CD14-positive monocyte (primary cell): ENCODE measurements around the gene ZNF423. TPM values are rescaled to one million over a fixed set of nuclear protein-coding genes. Genes with fewer than 3 reads are reported as not detected.

Experiments
- DNase-seq, 3 donors: peaks; one replicate each; pipeline ENCODE4 v3.0.0-alpha.2; 2011 to 2022
- H2AFZ ChIP-seq: 2 replicates; pipeline ENCODE4 v1.6.0; 2012; ENCODE audit warnings: mild to moderate bottlenecking, low read depth, low read length, inconsistent platforms; ENCODE audit not compliant: insufficient read depth, poor library complexity, severe bottlenecking
- H3K27ac ChIP-seq, 2 donors: 1 replicate in 1 of 2; 2 replicates in 1 of 2; pipeline ENCODE4 v1.5.1; 2012 to 2013; ENCODE audit warnings: low read length in 2 of 2, control low read depth in 1 of 2, inconsistent platforms in 1 of 2, low read depth in 1 of 2, mild to moderate bottlenecking in 1 of 2
- H3K27me3 ChIP-seq, 2 donors: one replicate each; pipeline versions ENCODE4 v1.6.0 to v1.6.1; 2011 to 2013; ENCODE audit warnings: low read length in 2 of 2; ENCODE audit not compliant: control insufficient read depth in 2 of 2, insufficient read depth in 2 of 2
- H3K36me3 ChIP-seq, 2 donors: replicated peaks in 1 of 2; 1 replicate in 1 of 2; 2 replicates in 1 of 2; pipeline versions ENCODE4 v1.5.1 to v1.6.1; 2012 to 2013; ENCODE audit warnings: low read length in 2 of 2, control low read depth in 1 of 2, inconsistent platforms in 1 of 2, mild to moderate bottlenecking in 1 of 2; ENCODE audit not compliant: insufficient read depth in 2 of 2, control insufficient read depth in 1 of 2
- H3K4me1 ChIP-seq, 2 donors: 1 replicate in 1 of 2; 2 replicates in 1 of 2; pipeline versions ENCODE4 v1.5.1 to v1.6.1; 2012 to 2013; ENCODE audit warnings: low read length in 2 of 2, control low read depth in 1 of 2, inconsistent platforms in 1 of 2, mild to moderate bottlenecking in 1 of 2, moderate library complexity in 1 of 2; ENCODE audit not compliant: insufficient read depth in 2 of 2, control insufficient read depth in 1 of 2
- H3K4me2 ChIP-seq: replicated peaks from 2 replicates; pipeline ENCODE3; 2012; ENCODE audit warnings: low read length, moderate library complexity, mild to moderate bottlenecking; ENCODE audit not compliant: poor library complexity, severe bottlenecking; ENCODE audit errors: extremely low read depth
- H3K4me3 ChIP-seq, 3 experiments: fragments of 200-600 bp in 1 of 3; sonication (generic) in 1 of 3; replicated peaks in 1 of 3; 1 replicate in 2 of 3; 2 replicates in 1 of 3; pipeline ENCODE4 v1.5.1; 2011 to 2013; ENCODE audit warnings: low read length in 3 of 3, mild to moderate bottlenecking in 3 of 3, control low read depth in 2 of 3, low read depth in 2 of 3, inconsistent platforms in 1 of 3, moderate library complexity in 1 of 3
- H3K79me2 ChIP-seq: 2 replicates; pipeline ENCODE4 v1.6.0; 2012; ENCODE audit warnings: mild to moderate bottlenecking, control low read depth, inconsistent platforms, low read length, moderate library complexity; ENCODE audit not compliant: insufficient read depth
- H3K9ac ChIP-seq: 2 replicates; pipeline ENCODE4 v1.6.0; 2017; ENCODE audit warnings: low read length, mild to moderate bottlenecking; ENCODE audit not compliant: insufficient read depth, poor library complexity, severe bottlenecking
- H3K9me3 ChIP-seq, 2 donors: replicated peaks in 1 of 2; 1 replicate in 1 of 2; 2 replicates in 1 of 2; pipeline versions ENCODE4 v1.5.1 to v1.6.1; 2012 to 2013; ENCODE audit warnings: low read length in 2 of 2, control low read depth in 1 of 2; ENCODE audit not compliant: control insufficient read depth in 1 of 2, insufficient read depth in 1 of 2
- H4K20me1 ChIP-seq: 2 replicates; pipeline ENCODE4 v1.6.0; 2012; ENCODE audit warnings: mild to moderate bottlenecking, low read length, control low read depth, moderate library complexity; ENCODE audit not compliant: insufficient read depth
- H3K27ac Mint-ChIP-seq, 7 donors: one replicate each; pipeline ENCODE4 v1.8.0; 2020; ENCODE audit warnings: mild to moderate bottlenecking in 7 of 7, mixed read lengths in 7 of 7, moderate library complexity in 6 of 7, inconsistent platforms in 2 of 7
- H3K27me3 Mint-ChIP-seq, 3 donors: one replicate each; pipeline ENCODE4 v1.8.0; 2021 to 2022; ENCODE audit warnings: low read depth in 3 of 3, mild to moderate bottlenecking in 3 of 3, mixed read lengths in 3 of 3, moderate library complexity in 3 of 3, inconsistent platforms in 1 of 3
- H3K36me3 Mint-ChIP-seq, 2 donors: one replicate each; pipeline ENCODE4 v1.8.0; 2020; ENCODE audit warnings: mixed read lengths in 2 of 2, inconsistent platforms in 1 of 2, mild to moderate bottlenecking in 1 of 2
- H3K4me1 Mint-ChIP-seq: one replicate; pipeline ENCODE4 v1.8.0; 2020; ENCODE audit warnings: mild to moderate bottlenecking, mixed read lengths
- H3K4me3 Mint-ChIP-seq, 2 donors: one replicate each; pipeline ENCODE4 v1.8.0; 2020; ENCODE audit warnings: mild to moderate bottlenecking in 2 of 2, mixed read lengths in 2 of 2, moderate library complexity in 1 of 2
- H3K9me3 Mint-ChIP-seq, 7 donors: one replicate each; pipeline ENCODE4 v1.8.0; 2020 to 2022; ENCODE audit warnings: mixed read lengths in 7 of 7, mild to moderate bottlenecking in 6 of 7, moderate library complexity in 6 of 7, inconsistent platforms in 2 of 7
- CTCF ChIP-seq: fragments of 200-600 bp; IDR thresholded peaks from one replicate; pipeline ENCODE4 v1.8.0; 2022; ENCODE audit warnings: antibody characterized with exemption, mild to moderate bottlenecking
- WGBS: methylation state at CpG from one replicate; pipeline ENCODE4 v1.1.5; 2013; ENCODE audit warnings: missing lambda C conversion rate; ENCODE audit not compliant: insufficient coverage; 5-methylcytosine and 5-hydroxymethylcytosine counted together
- intact Hi-C, 2 donors: fragments of 100-400 bp; cut with micrococcal nuclease; formaldehyde crosslinking; loops; one replicate each; pipeline versions ENCODE4 v1.15.0 to v1.15.1; 2023
- polyA plus RNA-seq, 3 donors: library from polyadenylated mRNA; depleted of rRNA in 1 of 3; unstranded in 2 of 3; stranded (reverse) in 1 of 3; fragments of 300-500 nt in 2 of 3; fragments of >200 nt in 1 of 3; fragmentation: Illumina TruSeq in 2 of 3; gene quantifications; 1 replicate in 2 of 3; 2 replicates in 1 of 3; pipeline ENCODE4 v1.2.3, GENCODE V29; 2012 to 2021

Gene ZNF423
- polyA plus RNA-seq, 3 donors, result not detected

- H3K9me3 ChIP-seq, result no peaks in the 10 kb centered on the region
- no peak overlapping the region for H3K4me2 ChIP-seq
- intact Hi-C loops, result no loop called here
- H3K36me3 Mint-ChIP-seq, result no peaks in the 10 kb centered on the region
- peaks cover 3 to 18% of the 10 kb centered on the region in 2 donors for H3K27me3 ChIP-seq
- no peak overlapping the region for H2AFZ ChIP-seq
- WGBS, result no CpG with 5 or more reads among the region's 3 CpGs
- no peaks in the 10 kb centered on the region for H4K20me1 ChIP-seq
- H3K4me3 Mint-ChIP-seq, result no peak overlapping the region
- H3K79me2 ChIP-seq, result no peaks in the 10 kb centered on the region
- H3K4me3 ChIP-seq, result no peak overlapping the region
- H3K9me3 Mint-ChIP-seq, result no peaks in the 10 kb centered on the region
- no peaks in the 10 kb centered on the region for H3K4me1 ChIP-seq
- peaks cover 17 to 25% (median 18%) of the 10 kb centered on the region in 3 donors for H3K27me3 Mint-ChIP-seq
- H3K27ac ChIP-seq, result no peak overlapping the region
- no peak overlapping the region for H3K27ac Mint-ChIP-seq
- no peak for DNase-seq
- TF ChIP-seq CTCF, result no peak
- no peak overlapping the region for H3K9ac ChIP-seq
- H3K36me3 ChIP-seq, result no peaks in the 10 kb centered on the region
- H3K4me1 Mint-ChIP-seq, result no peaks in the 10 kb centered on the region
Measured at GRCh38 chr16:49703483-49703882, 152.4 kb downstream of the ZNF423 start.

GRCh38 chr16:49701789-49702494, 154.0 kb downstream of the ZNF423 start:
- H3K36me3 ChIP-seq, result no peaks in the 10 kb centered on the region
- Mint-ChIP-seq H3K4me1 (no peaks in the 10 kb centered on the region), H3K9me3 (no peaks in the 10 kb centered on the region), H3K4me3 (no peak overlapping the region), H3K36me3 (no peaks in the 10 kb centered on the region), H3K27ac (no peak overlapping the region), H3K27me3 (peaks cover 27 to 40% (median 34%) of the 10 kb centered on the region in 3 donors)
- H3K9ac ChIP-seq, result no peak overlapping the region
- H2AFZ ChIP-seq, result no peak overlapping the region
- H3K79me2 ChIP-seq, result no peaks in the 10 kb centered on the region
- H4K20me1 ChIP-seq, result no peaks in the 10 kb centered on the region
- H3K27ac ChIP-seq, result no peak overlapping the region
- no peaks in the 10 kb centered on the region for H3K9me3 ChIP-seq
- H3K27me3 ChIP-seq, result peaks cover 12 to 32% of the 10 kb centered on the region in 2 donors
- whole genome bisulfite sequencing, result 95% methylated on average over 15 of the region's 15 CpGs
- no peak for TF ChIP-seq CTCF
- no peak overlapping the region for H3K4me3 ChIP-seq
- H3K4me2 ChIP-seq, result no peak overlapping the region
- intact Hi-C loops, result no loop called here
- DNase-seq, result no peak
- H3K4me1 ChIP-seq, result no peaks in the 10 kb centered on the region
